ENCODE data around the gene TIMM13. TPM values are rescaled to one million over a fixed set of nuclear protein-coding genes. Genes with fewer than 3 reads are reported as not detected.
"Not testable (repeated sequence)": the region's sequence is repeated elsewhere in the genome, so short reads cannot be mapped to it uniquely, and the experiment has no call there.

TIMM13 gene
- total and polyA plus RNA-seq, 10 donors, result 21.1 to 87.5 (median 44.6) TPM

DNA sequence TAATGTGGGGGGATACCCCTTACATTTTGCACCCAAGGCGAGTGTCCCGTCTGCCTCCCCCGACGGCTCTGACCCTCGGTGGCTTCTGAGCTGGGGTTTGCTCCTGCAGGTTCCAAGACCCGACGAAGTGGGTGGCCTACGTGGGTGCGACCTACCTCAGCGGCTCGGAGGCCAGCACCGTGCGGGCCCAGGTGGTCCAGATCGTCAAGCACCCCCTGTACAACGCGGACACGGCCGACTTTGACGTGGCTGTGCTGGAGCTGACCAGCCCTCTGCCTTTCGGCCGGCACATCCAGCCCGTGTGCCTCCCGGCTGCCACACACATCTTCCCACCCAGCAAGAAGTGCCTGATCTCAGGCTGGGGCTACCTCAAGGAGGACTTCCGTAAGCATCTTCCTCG is 19.1 kb downstream of the TIMM13 start:
- H3K9me3 ChIP-seq, result peaks cover 0 to 4% (median 0%) of the 10 kb centered on the region in 8 donors
- H3K36me3 ChIP-seq, result no peaks in the 10 kb centered on the region
- DNase-seq, result no peak
- 85 to 92% (median 89%) methylated on average over 12 to 25 of the region's 25 CpGs for WGBS, 5 donors
- H3K27me3 ChIP-seq (replicated peaks in 1 of 7), result peaks cover 0 to 21% (median 0%) of the 10 kb centered on the region in 7 donors
- H3K4me1 ChIP-seq, result no peaks in the 10 kb centered on the region
- intact Hi-C loops (cut with DNase I; ENCODE audit: low total_unique reads), result no loop called here
- H3K27ac ChIP-seq, result no peak overlapping the region
- TF ChIP-seq POLR2A (IDR thresholded peaks at IDR 0.05) (no peak), POLR2AphosphoS5 (IDR thresholded peaks at IDR 0.05) (no peak)
- TF ChIP-seq, protein P1, sequence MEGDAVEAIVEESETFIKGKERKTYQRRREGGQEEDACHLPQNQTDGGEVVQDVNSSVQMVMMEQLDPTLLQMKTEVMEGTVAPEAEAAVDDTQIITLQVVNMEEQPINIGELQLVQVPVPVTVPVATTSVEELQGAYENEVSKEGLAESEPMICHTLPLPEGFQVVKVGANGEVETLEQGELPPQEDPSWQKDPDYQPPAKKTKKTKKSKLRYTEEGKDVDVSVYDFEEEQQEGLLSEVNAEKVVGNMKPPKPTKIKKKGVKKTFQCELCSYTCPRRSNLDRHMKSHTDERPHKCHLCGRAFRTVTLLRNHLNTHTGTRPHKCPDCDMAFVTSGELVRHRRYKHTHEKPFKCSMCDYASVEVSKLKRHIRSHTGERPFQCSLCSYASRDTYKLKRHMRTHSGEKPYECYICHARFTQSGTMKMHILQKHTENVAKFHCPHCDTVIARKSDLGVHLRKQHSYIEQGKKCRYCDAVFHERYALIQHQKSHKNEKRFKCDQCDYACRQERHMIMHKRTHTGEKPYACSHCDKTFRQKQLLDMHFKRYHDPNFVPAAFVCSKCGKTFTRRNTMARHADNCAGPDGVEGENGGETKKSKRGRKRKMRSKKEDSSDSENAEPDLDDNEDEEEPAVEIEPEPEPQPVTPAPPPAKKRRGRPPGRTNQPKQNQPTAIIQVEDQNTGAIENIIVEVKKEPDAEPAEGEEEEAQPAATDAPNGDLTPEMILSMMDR (IDR thresholded peaks at IDR 0.05 in 8 of 11, conservative IDR thresholded peaks at IDR 0.05 in 3 of 11), result no peak
- no peak overlapping the region for H3K4me3 ChIP-seq

DNA sequence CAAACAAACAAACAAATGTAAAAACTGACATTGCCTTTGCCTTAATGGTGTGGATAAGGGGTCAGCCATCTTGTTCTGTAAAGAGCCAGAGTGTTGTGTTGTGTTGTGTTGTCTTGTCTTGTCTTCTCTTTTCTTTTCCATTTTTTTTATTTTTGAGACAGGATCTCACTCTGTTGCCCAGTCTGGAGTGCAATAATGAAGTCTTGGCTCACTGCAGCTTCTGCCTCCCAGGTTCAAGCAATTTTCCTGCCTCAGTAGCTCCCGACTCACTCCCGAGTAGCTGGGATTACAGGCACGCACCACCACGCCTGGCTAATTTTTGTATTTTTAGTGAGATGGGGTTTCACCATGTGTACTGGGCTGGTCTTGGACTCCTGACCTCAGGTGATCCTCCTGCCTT is 27.8 kb downstream of the TIMM13 start:
- TF ChIP-seq, protein P1 (IDR thresholded peaks at IDR 0.05 in 8 of 11, conservative IDR thresholded peaks at IDR 0.05 in 3 of 11), result no peak
- no peak for TF ChIP-seq POLR2A (IDR thresholded peaks at IDR 0.05)
- TF ChIP-seq POLR2AphosphoS5 (IDR thresholded peaks at IDR 0.05), result no peak
- 94 to 99% (median 96%) methylated on average over 4 of the region's 4 CpGs for WGBS, 5 donors

DNA sequence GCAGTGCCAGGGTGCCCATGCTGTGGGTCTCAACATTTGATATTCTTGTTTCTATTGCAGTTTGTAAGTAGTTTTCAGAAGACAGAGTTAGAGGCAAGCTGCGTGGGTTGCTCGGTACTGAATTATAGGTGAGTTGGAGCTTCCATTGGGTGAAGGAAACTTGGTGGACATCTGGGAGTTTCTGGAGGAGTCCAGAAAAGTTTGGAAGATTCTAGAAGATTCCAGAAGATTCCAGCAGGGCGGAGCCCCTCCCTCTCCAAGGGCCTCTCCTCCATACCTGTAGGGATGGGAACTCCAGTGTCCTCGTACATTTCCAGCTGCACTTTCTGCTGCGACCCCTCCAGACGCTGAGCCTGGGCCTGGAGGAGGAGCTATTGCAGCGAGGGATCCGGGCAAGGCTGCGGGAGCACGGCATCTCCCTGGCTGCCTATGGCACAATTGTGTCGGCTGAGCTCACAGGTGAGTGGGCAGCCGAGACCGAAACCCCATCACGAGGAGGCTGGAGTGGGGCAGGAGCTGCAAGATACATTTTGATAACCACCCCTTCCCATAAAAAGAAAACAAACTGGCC is 28.6 kb downstream of the TIMM13 start:
- intact Hi-C loops (cut with DNase I; ENCODE audit: low total_unique reads), result no loop called here
- H3K36me3 ChIP-seq, result no peaks in the 10 kb centered on the region
- H3K9me3 ChIP-seq, result no peaks in the 10 kb centered on the region
- TF ChIP-seq POLR2A (IDR thresholded peaks at IDR 0.05) (no peak), POLR2AphosphoS5 (IDR thresholded peaks at IDR 0.05) (no peak)
- TF ChIP-seq, protein P1 (IDR thresholded peaks at IDR 0.05 in 8 of 11, conservative IDR thresholded peaks at IDR 0.05 in 3 of 11), result no peak
- WGBS, 5 donors, result 83 to 93% (median 90%) methylated on average over 12 to 14 of the region's 14 CpGs
- no peak overlapping the region for H3K27ac ChIP-seq
- H3K4me1 ChIP-seq, result peaks cover 0 to 17% (median 9%) of the 10 kb centered on the region in 6 donors
- no peak overlapping the region for H3K4me3 ChIP-seq
- DNase-seq, result no peak
- no peaks in the 10 kb centered on the region for H3K27me3 ChIP-seq (replicated peaks in 1 of 7)

More for the DNA sequence above, 27.8 kb downstream of the TIMM13 start:
- Histone ChIP-seq H3K4me3 (no peak overlapping the region), H3K4me1 (peaks cover 0 to 9% (median 4%) of the 10 kb centered on the region in 6 donors), H3K27me3 (replicated peaks in 1 of 7) (no peaks in the 10 kb centered on the region), H3K9me3 (no peaks in the 10 kb centered on the region), H3K27ac (no peak overlapping the region), H3K36me3 (no peaks in the 10 kb centered on the region)
- intact Hi-C loops (cut with DNase I; ENCODE audit: low total_unique reads), result no loop called here
- DNase-seq, result no peak

DNA sequence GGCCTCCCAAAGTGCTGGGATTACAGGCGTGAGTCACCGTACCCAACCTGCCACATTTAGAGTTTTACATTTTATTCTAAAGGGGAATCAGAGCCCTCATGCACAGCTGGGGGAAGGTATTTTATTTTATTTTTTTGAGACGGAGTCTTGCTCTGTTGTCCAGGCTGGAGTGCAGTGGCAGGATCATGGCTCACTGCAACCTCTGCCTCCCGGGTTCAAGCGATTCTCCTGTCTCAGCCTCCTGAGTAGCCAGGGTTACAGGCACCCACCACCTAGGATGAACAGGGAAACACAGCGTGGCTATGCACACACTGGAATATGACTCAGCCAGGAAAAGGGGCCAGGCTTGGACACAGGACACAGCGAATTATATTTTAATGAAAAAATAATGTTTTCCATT is 30.2 kb downstream of the TIMM13 start:
- H3K9me3 ChIP-seq; intact Hi-C loops (cut with DNase I; ENCODE audit: low total_unique reads); H3K27ac ChIP-seq; DNase-seq; H3K27me3 ChIP-seq (replicated peaks in 1 of 7); H3K4me3 ChIP-seq; H3K36me3 ChIP-seq: not testable (repeated sequence)
- H3K4me1 ChIP-seq, result peaks cover 0 to 25% (median 12%) of the 10 kb centered on the region in 6 donors
- WGBS, 5 donors, result 89 to 98% (median 92%) methylated on average over 7 of the region's 7 CpGs

DNA sequence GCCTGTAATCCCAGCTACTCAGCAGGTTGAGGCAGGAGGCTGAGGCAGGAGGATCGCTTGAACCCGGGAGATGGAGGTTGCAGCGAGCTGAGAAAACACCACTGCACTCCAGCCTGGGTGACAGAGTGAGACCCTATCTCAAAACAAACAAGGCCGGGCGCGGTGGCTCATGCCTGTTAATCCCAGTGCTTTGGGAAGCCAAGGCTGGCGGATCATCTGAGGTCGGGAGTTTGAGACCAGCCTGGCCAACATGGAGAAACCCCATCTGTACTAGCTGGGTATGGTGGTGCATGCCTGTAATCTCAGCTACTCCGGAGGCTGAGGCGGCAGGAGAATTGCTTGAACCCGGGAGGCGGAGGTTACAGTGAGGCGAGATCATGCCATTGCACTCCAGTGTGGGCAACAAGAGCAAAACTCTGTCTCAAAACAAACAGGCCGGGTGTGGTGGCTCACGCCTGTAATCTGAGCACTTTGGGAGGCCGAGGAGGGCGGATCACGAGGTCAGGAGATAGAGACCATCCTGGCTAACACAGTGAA is 32.0 kb downstream of the TIMM13 start:
- Histone ChIP-seq H3K4me3 (peak overlapping the region in 1 of 8 donors; percentile 54), H3K4me1 (peaks cover 0 to 36% (median 15%) of the 10 kb centered on the region in 6 donors)
- H3K27ac ChIP-seq; H3K27me3 ChIP-seq (replicated peaks in 1 of 7); H3K9me3 ChIP-seq; H3K36me3 ChIP-seq; intact Hi-C loops (cut with DNase I; ENCODE audit: low total_unique reads); DNase-seq: not testable (repeated sequence)
- WGBS, 5 donors, result 90 to 97% (median 93%) methylated on average over 18 of the region's 18 CpGs

Data from spleen (tissue), 11 donors.